Measurements from ENCODE around the gene UAP1L1.

DNA sequence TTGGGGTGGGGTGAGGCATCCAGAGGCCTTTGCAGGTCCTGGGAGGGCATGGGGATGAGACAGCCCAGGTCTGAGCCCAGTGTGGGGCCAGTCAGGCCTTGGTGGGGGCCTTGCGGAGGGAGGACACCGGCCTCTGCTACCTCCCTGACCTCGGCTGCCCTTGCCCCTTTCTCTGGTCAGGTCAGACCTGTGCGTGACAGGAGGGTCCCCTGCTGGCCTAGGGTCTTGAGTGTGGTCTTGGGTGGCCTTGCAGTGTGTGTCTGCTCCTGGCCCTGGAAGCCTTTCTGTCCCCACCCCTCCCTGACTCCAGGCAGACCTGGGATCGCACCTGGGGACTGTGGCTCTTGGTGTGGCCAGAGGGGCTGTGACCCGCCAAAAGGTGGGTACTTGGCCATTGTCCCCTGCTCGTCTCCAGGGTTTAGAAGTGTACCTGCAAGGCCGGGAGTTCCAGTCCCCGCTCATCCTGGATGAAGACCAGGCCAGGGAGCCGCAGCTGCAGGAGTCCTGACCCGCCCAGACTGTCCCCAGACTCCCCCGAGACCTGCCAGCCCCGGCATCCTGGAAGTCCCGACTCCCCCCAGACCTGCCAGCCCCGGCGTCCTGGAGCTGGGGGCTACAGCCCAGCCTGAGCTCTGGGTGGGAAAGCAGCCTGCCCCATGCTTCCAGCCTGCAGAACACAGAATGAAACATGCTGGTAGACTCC lies 5.1 kb downstream of the UAP1L1 start:
- no peak for TF ChIP-seq RFX5 (IDR thresholded peaks at IDR 0.05; ENCODE audit: low read depth, low read length)
- no peak for TF ChIP-seq FOS (IDR thresholded peaks at IDR 0.05; ENCODE audit: low read depth, low read length)
- no peak for TF ChIP-seq POLR2A (IDR thresholded peaks at IDR 0.05; ENCODE audit: low read depth, low read length)
- no peak for TF ChIP-seq MAFK (IDR thresholded peaks at IDR 0.05; ENCODE audit: low read depth, low read length)
- TF ChIP-seq, protein P1, sequence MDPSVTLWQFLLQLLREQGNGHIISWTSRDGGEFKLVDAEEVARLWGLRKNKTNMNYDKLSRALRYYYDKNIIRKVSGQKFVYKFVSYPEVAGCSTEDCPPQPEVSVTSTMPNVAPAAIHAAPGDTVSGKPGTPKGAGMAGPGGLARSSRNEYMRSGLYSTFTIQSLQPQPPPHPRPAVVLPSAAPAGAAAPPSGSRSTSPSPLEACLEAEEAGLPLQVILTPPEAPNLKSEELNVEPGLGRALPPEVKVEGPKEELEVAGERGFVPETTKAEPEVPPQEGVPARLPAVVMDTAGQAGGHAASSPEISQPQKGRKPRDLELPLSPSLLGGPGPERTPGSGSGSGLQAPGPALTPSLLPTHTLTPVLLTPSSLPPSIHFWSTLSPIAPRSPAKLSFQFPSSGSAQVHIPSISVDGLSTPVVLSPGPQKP (IDR thresholded peaks at IDR 0.05; ENCODE audit: borderline replicate concordance, low read depth, low read length): no peak
- TF ChIP-seq, protein P2, sequence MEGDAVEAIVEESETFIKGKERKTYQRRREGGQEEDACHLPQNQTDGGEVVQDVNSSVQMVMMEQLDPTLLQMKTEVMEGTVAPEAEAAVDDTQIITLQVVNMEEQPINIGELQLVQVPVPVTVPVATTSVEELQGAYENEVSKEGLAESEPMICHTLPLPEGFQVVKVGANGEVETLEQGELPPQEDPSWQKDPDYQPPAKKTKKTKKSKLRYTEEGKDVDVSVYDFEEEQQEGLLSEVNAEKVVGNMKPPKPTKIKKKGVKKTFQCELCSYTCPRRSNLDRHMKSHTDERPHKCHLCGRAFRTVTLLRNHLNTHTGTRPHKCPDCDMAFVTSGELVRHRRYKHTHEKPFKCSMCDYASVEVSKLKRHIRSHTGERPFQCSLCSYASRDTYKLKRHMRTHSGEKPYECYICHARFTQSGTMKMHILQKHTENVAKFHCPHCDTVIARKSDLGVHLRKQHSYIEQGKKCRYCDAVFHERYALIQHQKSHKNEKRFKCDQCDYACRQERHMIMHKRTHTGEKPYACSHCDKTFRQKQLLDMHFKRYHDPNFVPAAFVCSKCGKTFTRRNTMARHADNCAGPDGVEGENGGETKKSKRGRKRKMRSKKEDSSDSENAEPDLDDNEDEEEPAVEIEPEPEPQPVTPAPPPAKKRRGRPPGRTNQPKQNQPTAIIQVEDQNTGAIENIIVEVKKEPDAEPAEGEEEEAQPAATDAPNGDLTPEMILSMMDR (conservative IDR thresholded peaks at IDR 0.05; ENCODE audit: low read depth, low read length): no peak
- TF ChIP-seq MXI1 (IDR thresholded peaks at IDR 0.05; ENCODE audit: borderline replicate concordance, low read depth, low read length): no peak
- no peak for TF ChIP-seq CEBPB (IDR thresholded peaks at IDR 0.05; ENCODE audit: low read depth, low read length)
- TF ChIP-seq, protein P3, sequence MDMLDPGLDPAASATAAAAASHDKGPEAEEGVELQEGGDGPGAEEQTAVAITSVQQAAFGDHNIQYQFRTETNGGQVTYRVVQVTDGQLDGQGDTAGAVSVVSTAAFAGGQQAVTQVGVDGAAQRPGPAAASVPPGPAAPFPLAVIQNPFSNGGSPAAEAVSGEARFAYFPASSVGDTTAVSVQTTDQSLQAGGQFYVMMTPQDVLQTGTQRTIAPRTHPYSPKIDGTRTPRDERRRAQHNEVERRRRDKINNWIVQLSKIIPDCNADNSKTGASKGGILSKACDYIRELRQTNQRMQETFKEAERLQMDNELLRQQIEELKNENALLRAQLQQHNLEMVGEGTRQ (IDR thresholded peaks at IDR 0.05; ENCODE audit: low read depth, low read length): no peak
- TF ChIP-seq NFE2L2 (IDR thresholded peaks at IDR 0.05; ENCODE audit: low read depth, low read length): no peak
- no peak for TF ChIP-seq RCOR1 (IDR thresholded peaks at IDR 0.05; ENCODE audit: insufficient replicate concordance, low read length)
